Measurements from ENCODE around the gene USP50.
"Not testable (repeated sequence)": the region's sequence is repeated elsewhere in the genome, so short reads cannot be mapped to it uniquely, and the experiment has no call there.

USP50 gene

GRCh38 chr15:50501815-50502214 is 44.7 kb downstream of the USP50 start:
- DNase-seq: no peak

- no peak for DNase-seq
Measured at GRCh38 chr15:50500352-50500751, 46.1 kb downstream of the USP50 start.

- no peak for DNase-seq
Measured at GRCh38 chr15:50496692-50497091, 49.8 kb downstream of the USP50 start.

- not testable (repeated sequence) for DNase-seq
Measured at GRCh38 chr15:50494547-50494946, 51.9 kb downstream of the USP50 start.

- no peak for DNase-seq
Measured at GRCh38 chr15:50493625-50494024, 52.8 kb downstream of the USP50 start.

- no peak for DNase-seq
Measured at GRCh38 chr15:50487287-50487686, 59.2 kb downstream of the USP50 start.

- no peak for DNase-seq
Measured at GRCh38 chr15:50485389-50485788, 61.1 kb downstream of the USP50 start.

- no peak for DNase-seq
Measured at GRCh38 chr15:50484781-50485180, 61.7 kb downstream of the USP50 start.

- no peak for DNase-seq
Measured at GRCh38 chr15:50476143-50476542, 70.3 kb downstream of the USP50 start.

- DNase-seq: no peak
Measured at GRCh38 chr15:50471072-50471471, 75.4 kb downstream of the USP50 start.

GRCh38 chr15:50463423-50464358 is 82.8 kb downstream of the USP50 start:
- no peak for DNase-seq

GRCh38 chr15:50458348-50459112 is 87.9 kb downstream of the USP50 start:
- no peak for DNase-seq

- DNase-seq: peak; percentile 13
Measured at GRCh38 chr15:50452927-50453326, 93.5 kb downstream of the USP50 start.
